Measurements from ENCODE around the gene ANKRD13C.

- TF ChIP-seq TAF1 (IDR thresholded peaks at IDR 0.05; ENCODE audit: borderline replicate concordance, insufficient read depth, low read length) (no peak), REST (IDR thresholded peaks at IDR 0.05; ENCODE audit: insufficient read depth in 1 of 2, low read depth in 2 of 2, low read length in 2 of 2) (no peak)
Measured at GRCh38 chr1:70383483-70383882, 29.0 kb upstream of the ANKRD13C start.
